Activated CD8-positive, alpha-beta T cell treated with anti-CD3 and anti-CD28 coated beads for 36 hours (primary cell): Measurements from ENCODE around the gene ATP1A1. TPM values are rescaled to one million over a fixed set of nuclear protein-coding genes. Genes with fewer than 3 reads are reported as not detected.

Source experiments
- ATAC-seq: fragments of 200-7000 bp; cut with Tn5 transposase; one replicate; pipeline ENCODE4 v1.10.0; 2021; ENCODE audit warnings: mild to moderate bottlenecking, moderate library complexity
- CTCF ChIA-PET: fragments of 350-600 bp; sonication (Branson Sonifier 250); formaldehyde crosslinking; loops from one replicate; lab custom pipeline; 2021; ENCODE audit warnings: antibody characterized with exemption; lab: Charles Lee
- POLR2A ChIA-PET: fragments of 350-600 bp; sonication (Branson Sonifier 250); formaldehyde crosslinking; loops from one replicate; lab custom pipeline; 2021; ENCODE audit warnings: antibody characterized with exemption; lab: Charles Lee
- DNase-seq: peaks from one replicate; pipeline ENCODE4 v3.0.0-alpha.2; 2020
- H3K27ac Mint-ChIP-seq: one replicate; pipeline ENCODE4 v1.8.0; 2021; ENCODE audit warnings: mild to moderate bottlenecking, mixed read lengths
- H3K27me3 Mint-ChIP-seq: one replicate; pipeline ENCODE4 v1.8.0; 2021; ENCODE audit warnings: mixed read lengths
- H3K36me3 Mint-ChIP-seq: one replicate; pipeline ENCODE4 v1.8.0; 2021; ENCODE audit warnings: low read depth, mixed read lengths
- H3K4me1 Mint-ChIP-seq: one replicate; pipeline ENCODE4 v1.8.0; 2021; ENCODE audit warnings: low read depth, mixed read lengths
- H3K4me3 Mint-ChIP-seq: one replicate; pipeline ENCODE4 v1.8.0; 2021; ENCODE audit warnings: mild to moderate bottlenecking, moderate library complexity, mixed read lengths
- H3K9me3 Mint-ChIP-seq: one replicate; pipeline ENCODE4 v1.8.0; 2021; ENCODE audit warnings: mixed read lengths
- CTCF ChIP-seq: fragments of 200-600 bp; IDR thresholded peaks from one replicate; pipeline ENCODE4 v1.8.0; 2022; ENCODE audit warnings: antibody characterized with exemption, mild to moderate bottlenecking
- intact Hi-C: fragments of 100-400 bp; cut with micrococcal nuclease; formaldehyde crosslinking; loops from one replicate; pipeline ENCODE4 v1.10.0; 2022
- total RNA-seq, 2 experiments: library from RNA; stranded (reverse); gene quantifications; one replicate each; pipeline ENCODE4 v1.2.3, GENCODE V29; 2021

The ATP1A1 gene
- total RNA-seq, 2 experiments from 2014 or later: 201 to 202 TPM

GRCh38 chr1:116375887-116376728, 3.1 kb downstream of the ATP1A1 start:
- peaks cover 51% of the 10 kb centered on the region for H3K36me3 Mint-ChIP-seq
- POLR2A ChIA-PET: interaction anchor here (0.6 to 3.7 kb wide), 11 partner anchors 8 to 222 kb away, joined by 3 to 24 read pairs (median 4); no protein-coding TSS in a partner anchor

GRCh38 chr1:116376729-116377086, 3.7 kb downstream of the ATP1A1 start:
- Mint-ChIP-seq H3K27me3 (no peaks in the 10 kb centered on the region), H3K36me3 (peaks cover 55% of the 10 kb centered on the region), H3K9me3 (no peaks in the 10 kb centered on the region), H3K4me3 (peak overlapping the region; percentile 97), H3K27ac (peak overlapping the region; percentile 94), H3K4me1 (peaks cover 66% of the 10 kb centered on the region)
- no peak for DNase-seq
- no peak for TF ChIP-seq CTCF
- no peak for ATAC-seq
- ChIA-PET POLR2A (interaction anchor here (0.6 to 3.7 kb wide), 6 partner anchors 10 to 223 kb away, joined by 3 to 24 read pairs (median 4); no protein-coding TSS in a partner anchor), CTCF (interaction anchor here (0.6 to 1.7 kb wide), 4 partner anchors 10 to 122 kb away, joined by 3 to 6 read pairs (median 3); no protein-coding TSS in a partner anchor)
- intact Hi-C loops: loop anchor here (10.0 kb wide), 1 partner anchor 378 kb away; the partner anchor contains the start of gene CD2

More at GRCh38 chr1:116375887-116376728, 3.1 kb downstream of the ATP1A1 start:
- ATAC-seq: peak; percentile 4
- DNase-seq: peak; percentile 68
- no peaks in the 10 kb centered on the region for H3K27me3 Mint-ChIP-seq
- no peaks in the 10 kb centered on the region for H3K9me3 Mint-ChIP-seq
- peak overlapping the region; percentile 94 for H3K27ac Mint-ChIP-seq
- CTCF ChIA-PET: interaction anchor here (0.6 to 1.9 kb wide), 6 partner anchors 9 to 123 kb away, joined by 3 to 6 read pairs (median 3); no protein-coding TSS in a partner anchor
- peak overlapping the region; percentile 97 for H3K4me3 Mint-ChIP-seq
- intact Hi-C loops: loop anchor here (10.0 kb wide), 1 partner anchor 379 kb away; the partner anchor contains the start of gene CD2
- no peak for TF ChIP-seq CTCF
- H3K4me1 Mint-ChIP-seq: peaks cover 61% of the 10 kb centered on the region

- intact Hi-C loops: loop anchor here (10.0 kb wide), 1 partner anchor 377 kb away; the partner anchor contains the start of gene CD2
- no peaks in the 10 kb centered on the region for H3K9me3 Mint-ChIP-seq
- peak; percentile 72 for ATAC-seq
- DNase-seq: peak; percentile 54
- H3K36me3 Mint-ChIP-seq: peaks cover 59% of the 10 kb centered on the region
- H3K27me3 Mint-ChIP-seq: no peaks in the 10 kb centered on the region
- H3K4me3 Mint-ChIP-seq: peak overlapping the region; percentile 97
- H3K4me1 Mint-ChIP-seq: peaks cover 74% of the 10 kb centered on the region
- ChIA-PET CTCF (no interaction called here), POLR2A (interaction anchor here (1.1 to 3.7 kb wide), 4 partner anchors 11 to 41 kb away, joined by 3 to 24 read pairs (median 5); no protein-coding TSS in a partner anchor)
- H3K27ac Mint-ChIP-seq: peak overlapping the region; percentile 90
- no peak for TF ChIP-seq CTCF
Measured at GRCh38 chr1:116377541-116378529, 4.8 kb downstream of the ATP1A1 start.

GRCh38 chr1:116379057-116379630, 6.1 kb downstream of the ATP1A1 start:
- Mint-ChIP-seq H3K4me3 (peak overlapping the region; percentile 16), H3K36me3 (peaks cover 64% of the 10 kb centered on the region), H3K4me1 (peaks cover 88% of the 10 kb centered on the region), H3K27ac (peak overlapping the region; percentile 90), H3K9me3 (no peaks in the 10 kb centered on the region), H3K27me3 (no peaks in the 10 kb centered on the region)
- ChIA-PET CTCF (interaction anchor here (2.0 kb wide), 1 partner anchor 105 kb away, joined by 4 read pairs; no protein-coding TSS in a partner anchor), POLR2A (no interaction called here)
- no peak for TF ChIP-seq CTCF
- intact Hi-C loops: loop anchor here (10.0 kb wide), 1 partner anchor 376 kb away; the partner anchor contains the start of gene CD2
- no peak for DNase-seq
- ATAC-seq: no peak
